ENCODE measurements around the gene NPAS3.

Gene NPAS3

DNA sequence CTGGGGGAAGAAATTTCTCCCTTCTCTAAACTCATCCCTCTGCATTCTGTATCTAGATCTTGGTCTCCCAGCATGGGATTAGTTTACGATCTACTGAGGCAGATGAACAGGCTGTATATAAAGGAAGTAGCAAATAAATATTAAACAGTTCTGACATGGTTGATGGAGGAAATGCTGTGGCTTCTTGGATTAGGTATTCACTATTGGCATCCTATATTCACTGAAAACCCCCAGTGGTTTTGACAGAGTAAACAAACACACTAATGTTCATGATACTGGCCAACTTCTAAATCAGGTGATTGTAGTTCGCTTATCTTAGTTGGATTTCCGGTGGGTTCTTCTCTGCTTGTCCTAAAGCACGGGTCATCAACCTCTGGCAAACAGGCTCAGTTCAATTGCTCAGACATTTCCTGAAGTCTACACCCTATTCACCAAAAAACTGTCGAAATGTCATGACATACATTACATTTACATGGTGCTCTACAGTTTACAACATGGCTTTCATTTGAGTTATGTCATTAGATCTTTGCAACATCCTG, 578.3 kb downstream of the NPAS3 start:
- Histone ChIP-seq H4K91ac (ENCODE audit: low read depth, low read length) (no peak overlapping the region), H4K12ac (ENCODE audit: low read depth, low read length) (no peak overlapping the region), H3K9me3 (ENCODE audit: insufficient read depth, low read depth, low read length) (no peaks in the 10 kb centered on the region), H3K27ac (ENCODE audit: low read depth, low read length) (no peak overlapping the region), H3K4me1 (ENCODE audit: control insufficient read depth in 1 of 2, insufficient read depth in 2 of 2, low read length in 2 of 2) (no peaks in the 10 kb centered on the region), H3K27me3 (ENCODE audit: insufficient read depth, low read length) (no peaks in the 10 kb centered on the region), H2BK5ac (ENCODE audit: low read depth, low read length, poor library complexity) (no peak overlapping the region), H3K23ac (ENCODE audit: low read length) (no peak overlapping the region), H3K79me2 (ENCODE audit: control insufficient read depth, insufficient read depth, low read length, poor library complexity) (no peaks in the 10 kb centered on the region), H3K4me3 (ENCODE audit: low read depth, low read length) (no peak overlapping the region), H3K4ac (ENCODE audit: low read depth, low read length) (no peak overlapping the region), H2AFZ (ENCODE audit: insufficient read depth, low read length, poor library complexity) (no peak overlapping the region), H4K8ac (ENCODE audit: low read depth, low read length) (no peak overlapping the region), H3K9ac (ENCODE audit: low read length) (no peak overlapping the region), H2BK120ac (ENCODE audit: insufficient read depth, low read length, poor library complexity) (no peak overlapping the region), H2AK5ac (ENCODE audit: low read length) (no peak overlapping the region), H2BK12ac (ENCODE audit: low read length) (no peak overlapping the region), H3K36me3 (ENCODE audit: control insufficient read depth in 1 of 2, insufficient read depth in 2 of 2, low read length in 2 of 2) (no peaks in the 10 kb centered on the region), H3K79me1 (ENCODE audit: low read length) (no peaks in the 10 kb centered on the region), H3K18ac (ENCODE audit: low read length) (no peak overlapping the region), H3K4me2 (ENCODE audit: low read length) (no peak overlapping the region), H3K14ac (ENCODE audit: low read length) (no peak overlapping the region)
- no CpG with 5 or more reads among the region's 5 CpGs for WGBS (ENCODE audit: extremely low coverage, insufficient coverage, insufficient read length)
- no peak for DNase-seq

DNA sequence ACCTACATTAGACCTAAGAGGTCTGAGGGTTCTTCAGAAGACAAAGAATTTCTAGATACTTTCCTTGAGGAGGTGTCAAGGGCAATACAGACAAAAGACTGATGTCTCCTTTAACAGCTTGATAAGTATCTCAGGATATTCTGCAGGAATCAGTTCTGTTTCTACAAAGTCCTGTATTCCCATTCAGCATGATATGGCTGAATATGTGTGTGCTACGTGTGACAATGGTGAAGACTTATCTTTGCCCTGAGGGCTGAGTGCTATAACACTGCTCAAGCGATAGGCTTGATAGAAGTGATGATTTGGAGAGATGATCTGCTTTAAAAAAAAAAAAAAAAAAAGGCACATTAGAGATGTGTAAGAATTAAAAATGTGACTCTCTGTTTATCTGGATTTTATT, 582.5 kb downstream of the NPAS3 start:
- Histone ChIP-seq H3K27ac (ENCODE audit: low read depth, low read length) (no peak overlapping the region), H3K18ac (ENCODE audit: low read length) (no peak overlapping the region), H3K4me1 (ENCODE audit: control insufficient read depth in 1 of 2, insufficient read depth in 2 of 2, low read length in 2 of 2) (no peaks in the 10 kb centered on the region), H3K4ac (ENCODE audit: low read depth, low read length) (no peak overlapping the region), H3K79me2 (ENCODE audit: control insufficient read depth, insufficient read depth, low read length, poor library complexity) (no peaks in the 10 kb centered on the region), H3K36me3 (ENCODE audit: control insufficient read depth in 1 of 2, insufficient read depth in 2 of 2, low read length in 2 of 2) (no peaks in the 10 kb centered on the region), H2AK5ac (ENCODE audit: low read length) (no peak overlapping the region), H4K8ac (ENCODE audit: low read depth, low read length) (no peak overlapping the region), H3K23ac (ENCODE audit: low read length) (no peak overlapping the region), H3K27me3 (ENCODE audit: insufficient read depth, low read length) (no peaks in the 10 kb centered on the region), H2BK12ac (ENCODE audit: low read length) (no peak overlapping the region), H2BK120ac (ENCODE audit: insufficient read depth, low read length, poor library complexity) (no peak overlapping the region), H3K79me1 (ENCODE audit: low read length) (no peaks in the 10 kb centered on the region), H3K4me3 (ENCODE audit: low read depth, low read length) (no peak overlapping the region), H4K91ac (ENCODE audit: low read depth, low read length) (no peak overlapping the region), H3K9ac (ENCODE audit: low read length) (no peak overlapping the region), H2AFZ (ENCODE audit: insufficient read depth, low read length, poor library complexity) (no peak overlapping the region), H4K12ac (ENCODE audit: low read depth, low read length) (no peak overlapping the region), H3K4me2 (ENCODE audit: low read length) (no peak overlapping the region), H3K9me3 (ENCODE audit: insufficient read depth, low read depth, low read length) (no peaks in the 10 kb centered on the region), H2BK5ac (ENCODE audit: low read depth, low read length, poor library complexity) (no peak overlapping the region), H3K14ac (ENCODE audit: low read length) (no peak overlapping the region)
- no CpG with 5 or more reads among the region's 2 CpGs for WGBS (ENCODE audit: extremely low coverage, insufficient coverage, insufficient read length)
- DNase-seq = no peak

DNA sequence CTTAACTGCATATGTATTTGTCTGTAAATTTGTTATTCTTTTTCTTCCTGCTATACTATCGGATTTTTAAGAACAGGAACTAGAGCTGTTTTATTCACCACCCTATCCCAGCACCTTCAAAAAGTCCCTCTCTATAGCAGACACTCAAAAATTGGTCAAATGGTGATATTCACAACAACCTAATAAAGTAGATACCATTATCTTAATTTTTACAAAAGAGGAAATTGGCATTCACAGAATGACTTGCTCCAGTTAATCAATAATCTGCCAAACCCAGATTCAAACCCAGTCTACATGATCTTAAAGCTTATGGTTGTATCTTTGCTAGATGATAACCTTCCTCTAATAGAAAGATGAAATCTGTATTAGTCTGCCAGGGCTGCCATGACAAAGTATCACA, 585.6 kb downstream of the NPAS3 start:
- Histone ChIP-seq H3K27me3 (ENCODE audit: insufficient read depth, low read length) (no peaks in the 10 kb centered on the region), H3K79me1 (ENCODE audit: low read length) (no peaks in the 10 kb centered on the region), H3K14ac (ENCODE audit: low read length) (no peak overlapping the region), H2BK12ac (ENCODE audit: low read length) (no peak overlapping the region), H4K91ac (ENCODE audit: low read depth, low read length) (no peak overlapping the region), H3K4ac (ENCODE audit: low read depth, low read length) (no peak overlapping the region), H3K18ac (ENCODE audit: low read length) (no peak overlapping the region), H3K23ac (ENCODE audit: low read length) (no peak overlapping the region), H4K8ac (ENCODE audit: low read depth, low read length) (no peak overlapping the region), H3K4me3 (ENCODE audit: low read depth, low read length) (no peak overlapping the region), H3K4me1 (ENCODE audit: control insufficient read depth in 1 of 2, insufficient read depth in 2 of 2, low read length in 2 of 2) (no peaks in the 10 kb centered on the region), H3K9ac (ENCODE audit: low read length) (no peak overlapping the region), H4K12ac (ENCODE audit: low read depth, low read length) (no peak overlapping the region), H2AK5ac (ENCODE audit: low read length) (no peak overlapping the region), H3K36me3 (ENCODE audit: control insufficient read depth in 1 of 2, insufficient read depth in 2 of 2, low read length in 2 of 2) (no peaks in the 10 kb centered on the region), H3K79me2 (ENCODE audit: control insufficient read depth, insufficient read depth, low read length, poor library complexity) (no peaks in the 10 kb centered on the region), H3K27ac (ENCODE audit: low read depth, low read length) (no peak overlapping the region), H2BK5ac (ENCODE audit: low read depth, low read length, poor library complexity) (no peak overlapping the region), H3K4me2 (ENCODE audit: low read length) (no peak overlapping the region), H3K9me3 (ENCODE audit: insufficient read depth, low read depth, low read length) (no peaks in the 10 kb centered on the region), H2AFZ (ENCODE audit: insufficient read depth, low read length, poor library complexity) (no peak overlapping the region), H2BK120ac (ENCODE audit: insufficient read depth, low read length, poor library complexity) (no peak overlapping the region)
- no CpG with 5 or more reads among the region's 1 CpG for WGBS (ENCODE audit: extremely low coverage, insufficient coverage, insufficient read length)
- no peak for DNase-seq

DNA sequence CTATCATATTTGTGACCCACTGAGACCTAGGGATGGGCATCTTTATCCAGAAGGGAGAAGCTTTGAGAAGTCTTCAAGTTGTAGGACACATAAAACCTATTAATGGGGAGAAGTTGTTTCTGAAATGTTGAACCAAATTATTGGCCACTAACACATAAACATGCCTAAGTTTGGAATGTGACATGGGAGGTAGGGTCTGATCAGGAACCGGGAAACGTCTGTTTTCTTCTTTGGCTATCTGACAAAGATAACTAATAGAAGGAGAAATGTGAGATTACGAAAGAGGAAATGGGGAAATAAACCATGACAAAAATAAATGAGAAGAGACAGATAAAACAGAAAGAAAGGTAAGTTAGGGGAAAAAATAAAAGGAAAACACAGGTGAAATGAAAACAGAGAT, 586.9 kb downstream of the NPAS3 start:
- Histone ChIP-seq H3K4me3 (ENCODE audit: low read depth, low read length) (no peak overlapping the region), H2AK5ac (ENCODE audit: low read length) (no peak overlapping the region), H4K8ac (ENCODE audit: low read depth, low read length) (no peak overlapping the region), H3K18ac (ENCODE audit: low read length) (no peak overlapping the region), H2BK12ac (ENCODE audit: low read length) (no peak overlapping the region), H3K27me3 (ENCODE audit: insufficient read depth, low read length) (no peaks in the 10 kb centered on the region), H4K91ac (ENCODE audit: low read depth, low read length) (no peak overlapping the region), H2AFZ (ENCODE audit: insufficient read depth, low read length, poor library complexity) (no peak overlapping the region), H3K14ac (ENCODE audit: low read length) (no peak overlapping the region), H3K4ac (ENCODE audit: low read depth, low read length) (no peak overlapping the region), H3K36me3 (ENCODE audit: control insufficient read depth in 1 of 2, insufficient read depth in 2 of 2, low read length in 2 of 2) (no peaks in the 10 kb centered on the region), H3K9me3 (ENCODE audit: insufficient read depth, low read depth, low read length) (no peaks in the 10 kb centered on the region), H3K4me2 (ENCODE audit: low read length) (no peak overlapping the region), H3K79me1 (ENCODE audit: low read length) (no peaks in the 10 kb centered on the region), H3K79me2 (ENCODE audit: control insufficient read depth, insufficient read depth, low read length, poor library complexity) (no peaks in the 10 kb centered on the region), H3K23ac (ENCODE audit: low read length) (no peak overlapping the region), H3K9ac (ENCODE audit: low read length) (no peak overlapping the region), H4K12ac (ENCODE audit: low read depth, low read length) (no peak overlapping the region), H2BK5ac (ENCODE audit: low read depth, low read length, poor library complexity) (no peak overlapping the region), H3K4me1 (ENCODE audit: control insufficient read depth in 1 of 2, insufficient read depth in 2 of 2, low read length in 2 of 2) (no peaks in the 10 kb centered on the region), H2BK120ac (ENCODE audit: insufficient read depth, low read length, poor library complexity) (no peak overlapping the region), H3K27ac (ENCODE audit: low read depth, low read length) (no peak overlapping the region)
- no CpG with 5 or more reads among the region's 3 CpGs for WGBS (ENCODE audit: extremely low coverage, insufficient coverage, insufficient read length)
- no peak for DNase-seq

All from trophoblast cell (in vitro differentiated cells and primary cell).